ENCODE data around the gene HDGF.

Gene HDGF

DNA sequence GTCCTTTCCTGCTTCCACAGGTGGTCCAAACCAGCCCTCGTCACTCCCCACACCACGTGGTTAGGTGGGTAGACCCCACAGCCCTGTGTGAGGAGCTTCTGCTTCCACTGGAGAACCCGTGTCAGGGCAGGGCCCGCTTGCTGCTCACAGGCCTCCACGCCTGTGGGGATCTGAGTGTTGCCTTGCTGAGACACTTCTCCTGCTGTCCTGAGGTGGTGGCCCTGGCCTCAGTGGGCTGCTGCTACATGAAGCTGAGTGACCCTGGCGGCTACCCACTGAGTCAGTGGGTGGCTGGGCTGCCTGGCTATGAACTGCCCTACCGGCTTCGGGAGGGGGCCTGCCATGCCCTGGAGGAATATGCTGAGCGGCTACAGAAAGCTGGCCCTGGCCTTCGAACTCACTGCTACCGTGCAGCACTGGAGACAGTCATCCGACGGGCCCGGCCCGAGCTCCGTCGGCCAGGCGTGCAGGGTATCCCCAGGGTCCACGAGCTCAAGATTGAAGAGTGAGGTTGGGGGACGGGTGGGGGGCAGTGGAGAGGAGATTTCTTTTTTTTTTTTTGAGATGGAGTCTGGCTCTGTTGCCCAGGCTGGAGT is 17.4 kb downstream of the HDGF start:
- no peak overlapping the region for H3K27ac Mint-ChIP-seq
- H3K36me3 Mint-ChIP-seq (ENCODE audit: low read depth): peaks cover 20% of the 10 kb centered on the region
- no peaks in the 10 kb centered on the region for H3K27me3 Mint-ChIP-seq (ENCODE audit: low read depth)
- no peaks in the 10 kb centered on the region for H3K9me3 Mint-ChIP-seq
- no peak for DNase-seq (ENCODE audit: low spot score)
- H3K4me1 Mint-ChIP-seq (ENCODE audit: low read depth): peaks cover 15% of the 10 kb centered on the region
- no peak overlapping the region for H3K4me3 Mint-ChIP-seq

DNA sequence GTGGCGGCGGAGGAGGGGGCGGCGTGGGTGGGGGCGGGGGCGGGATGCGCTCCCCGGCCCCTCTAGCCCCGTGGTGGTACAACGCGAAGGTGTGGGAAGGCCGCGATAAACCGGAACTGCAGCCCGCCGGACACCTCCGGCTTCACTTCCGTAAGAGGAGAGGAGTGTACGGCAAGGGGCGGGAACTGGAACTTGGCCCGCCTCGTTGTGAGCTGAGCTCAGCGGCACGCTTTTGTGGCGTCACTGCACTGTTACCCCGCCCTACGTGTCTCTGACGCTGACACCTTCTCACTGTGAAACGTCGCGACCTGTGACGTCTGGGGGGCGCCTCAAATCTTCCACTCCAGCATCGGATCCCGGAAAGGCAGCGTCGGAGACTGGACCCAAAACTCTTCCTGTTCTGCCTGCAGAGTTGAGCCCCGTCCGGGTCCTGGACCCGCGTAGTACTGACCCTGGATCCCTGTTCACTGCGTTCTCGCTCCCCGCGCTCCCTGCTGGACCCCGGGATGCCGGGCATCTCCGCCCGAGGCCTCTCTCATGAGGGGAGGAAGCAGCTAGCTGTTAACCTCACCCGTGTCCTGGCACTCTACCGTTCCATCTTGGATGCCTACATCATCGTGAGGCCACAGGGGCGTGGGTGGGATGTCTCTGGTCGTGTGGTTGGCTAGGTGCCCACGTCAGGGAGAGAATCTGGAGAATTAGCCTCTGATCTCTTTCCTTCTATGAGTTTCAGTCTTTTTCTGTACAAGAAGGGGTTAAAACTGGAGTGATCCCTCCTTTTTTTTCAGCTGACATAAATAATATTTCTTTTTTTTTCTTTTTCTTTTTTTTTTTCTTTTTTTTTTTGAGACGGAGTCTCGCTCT is 22.6 kb downstream of the HDGF start, which contains the start of gene ISG20L2:
ISG20L2 (minus strand) TSS at position 168 of the 864 bp plus-strand sequence. CDS start 1,114 bp downstream, outside the sequence.
- Mint-ChIP-seq H3K9me3 (no peaks in the 10 kb centered on the region), H3K27ac (peak within 1 kb of the TSS; percentile 99), H3K4me3 (no peak within 1 kb of the TSS), H3K27me3 (ENCODE audit: low read depth) (no peaks in the 10 kb centered on the region), H3K36me3 (ENCODE audit: low read depth) (peaks cover 18% of the 10 kb centered on the region), H3K4me1 (ENCODE audit: low read depth) (peaks cover 28% of the 10 kb centered on the region)
- DNase-seq (ENCODE audit: low spot score): peak; percentile 97

DNA sequence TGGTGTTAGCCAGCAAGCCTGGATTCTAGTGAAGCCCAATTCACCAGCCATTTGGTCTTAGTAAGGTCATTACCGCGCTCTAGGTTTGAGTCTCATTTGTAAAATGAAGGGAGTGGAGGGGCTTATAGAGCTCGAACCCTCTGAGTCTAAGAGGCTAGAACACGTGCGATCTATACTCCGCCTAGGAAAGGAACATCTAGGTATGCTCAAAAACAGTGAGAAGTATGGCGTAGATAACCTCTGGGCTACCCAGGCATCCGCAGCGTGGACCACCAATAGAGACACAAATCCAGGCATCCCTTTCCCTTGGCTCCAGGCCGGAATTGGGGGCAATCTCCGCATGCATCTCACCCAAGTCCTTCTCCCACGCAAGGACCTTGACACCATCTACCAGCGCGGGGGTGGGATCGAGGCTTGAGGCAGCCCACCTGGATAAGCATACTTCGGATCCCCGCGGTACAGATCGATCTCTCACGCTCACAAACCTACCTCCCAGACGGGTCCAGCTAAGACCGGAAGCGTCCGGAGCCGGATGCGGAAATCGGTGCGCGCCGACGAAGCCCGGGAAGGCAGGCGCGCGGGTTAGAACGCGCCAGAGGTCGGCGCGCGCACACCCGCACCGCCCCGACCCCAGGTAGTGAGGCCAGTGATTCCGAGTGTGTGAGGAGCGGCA is 23.4 kb downstream of the HDGF start, which contains the start of gene METTL25B:
METTL25B (plus strand) TSS at position 544 of the 673 bp plus-strand sequence. CDS start 636 bp downstream, outside the sequence.
- H3K27me3 Mint-ChIP-seq (ENCODE audit: low read depth): no peaks in the 10 kb centered on the region
- peak within 1 kb of the TSS; percentile 99 for H3K27ac Mint-ChIP-seq
- H3K9me3 Mint-ChIP-seq: no peaks in the 10 kb centered on the region
- H3K36me3 Mint-ChIP-seq (ENCODE audit: low read depth): peaks cover 22% of the 10 kb centered on the region
- peaks cover 30% of the 10 kb centered on the region for H3K4me1 Mint-ChIP-seq (ENCODE audit: low read depth)
- DNase-seq (ENCODE audit: low spot score): peak; percentile 86
- no peak within 1 kb of the TSS for H3K4me3 Mint-ChIP-seq

DNA sequence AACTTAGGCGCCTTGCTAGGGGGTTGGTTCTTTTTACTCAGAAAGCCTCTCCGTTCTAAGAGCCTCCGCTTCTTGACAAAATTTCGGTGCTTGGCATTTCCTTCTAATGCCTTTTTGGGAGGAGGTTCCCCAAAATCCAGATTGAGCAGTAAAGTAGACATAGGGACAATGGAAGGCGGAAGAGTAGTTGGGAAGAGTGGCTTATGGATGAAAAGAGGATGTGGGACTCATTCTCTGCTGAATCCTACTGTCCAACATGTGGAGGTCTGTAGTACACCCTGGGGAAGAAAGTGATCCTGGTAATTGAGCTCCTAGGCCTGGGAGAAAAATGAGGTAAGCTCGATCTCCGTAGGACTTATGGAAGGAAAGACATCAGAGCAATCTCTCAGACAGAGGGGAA is 24.0 kb downstream of the HDGF start:
- H3K27ac Mint-ChIP-seq: peak overlapping the region; percentile 99
- H3K36me3 Mint-ChIP-seq (ENCODE audit: low read depth): peaks cover 22% of the 10 kb centered on the region
- DNase-seq (ENCODE audit: low spot score): no peak
- H3K4me3 Mint-ChIP-seq: no peak overlapping the region
- H3K9me3 Mint-ChIP-seq: no peaks in the 10 kb centered on the region
- H3K4me1 Mint-ChIP-seq (ENCODE audit: low read depth): peaks cover 32% of the 10 kb centered on the region
- H3K27me3 Mint-ChIP-seq (ENCODE audit: low read depth): no peaks in the 10 kb centered on the region

DNA sequence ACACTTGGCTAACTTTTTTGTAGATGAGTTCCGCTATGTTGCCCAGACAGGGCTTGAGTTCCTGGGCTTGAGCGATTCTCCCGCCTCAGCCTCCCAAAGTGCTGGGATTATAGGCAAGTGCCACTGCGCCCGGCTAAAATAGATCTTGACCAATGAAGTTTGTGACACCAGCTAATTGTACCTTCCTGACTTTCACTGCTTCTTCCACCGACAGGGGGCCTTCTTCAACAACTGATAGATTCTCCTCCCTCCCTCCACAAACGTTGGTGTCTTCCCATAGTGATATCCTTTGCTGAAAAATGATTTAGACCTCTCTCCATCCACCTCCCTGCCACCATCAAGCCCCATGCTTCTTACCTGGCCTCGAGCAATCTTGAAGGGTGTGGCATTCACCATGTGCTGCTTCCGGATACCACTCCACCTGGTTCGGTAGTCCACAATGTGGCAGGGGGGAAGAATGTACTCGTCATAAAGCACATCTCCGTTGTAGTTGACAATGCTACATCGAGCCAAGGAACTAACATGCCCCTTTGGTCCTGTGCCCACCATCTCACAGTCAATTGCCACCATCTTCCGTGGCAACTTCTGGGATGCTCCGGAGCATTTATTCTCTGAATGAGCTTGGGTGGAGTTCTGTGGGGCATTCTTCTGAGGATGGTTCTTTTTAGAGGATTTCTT is 24.8 kb downstream of the HDGF start:
- DNase-seq (ENCODE audit: low spot score): peak; percentile 53
- peaks cover 24% of the 10 kb centered on the region for H3K36me3 Mint-ChIP-seq (ENCODE audit: low read depth)
- peak overlapping the region; percentile 99 for H3K27ac Mint-ChIP-seq
- peaks cover 31% of the 10 kb centered on the region for H3K4me1 Mint-ChIP-seq (ENCODE audit: low read depth)
- H3K9me3 Mint-ChIP-seq: no peaks in the 10 kb centered on the region
- H3K27me3 Mint-ChIP-seq (ENCODE audit: low read depth): no peaks in the 10 kb centered on the region
- no peak overlapping the region for H3K4me3 Mint-ChIP-seq

- no peak overlapping the region for H3K27ac Mint-ChIP-seq
- H3K27me3 Mint-ChIP-seq (ENCODE audit: low read depth): no peaks in the 10 kb centered on the region
- H3K36me3 Mint-ChIP-seq (ENCODE audit: low read depth): peaks cover 29% of the 10 kb centered on the region
- peak; percentile 78 for DNase-seq (ENCODE audit: low spot score)
- no peaks in the 10 kb centered on the region for H3K9me3 Mint-ChIP-seq
- no peak overlapping the region for H3K4me3 Mint-ChIP-seq
- H3K4me1 Mint-ChIP-seq (ENCODE audit: low read depth): peaks cover 27% of the 10 kb centered on the region
Measured at GRCh38 chr1:156725683-156726280, 25.7 kb downstream of the HDGF start.

DNA sequence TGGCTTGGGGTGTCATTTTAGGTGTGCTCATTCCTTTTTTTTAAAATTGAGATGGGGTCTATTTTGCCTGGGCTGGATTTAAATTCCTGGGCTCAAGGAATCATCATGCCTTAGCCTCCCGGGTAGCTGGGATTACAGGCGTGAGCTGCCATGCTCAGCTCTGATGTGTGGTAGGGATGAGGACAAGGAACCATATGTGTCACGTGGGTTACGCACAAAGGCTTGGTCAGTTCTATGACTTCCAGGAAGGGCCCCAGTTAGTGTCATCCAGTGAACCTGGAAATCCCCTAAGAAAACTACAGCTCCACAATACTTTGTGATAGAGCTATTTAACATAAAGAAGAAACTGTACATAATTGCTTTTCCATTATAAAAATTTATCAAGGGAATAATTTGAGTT is 29.9 kb downstream of the HDGF start:
- peaks cover 39% of the 10 kb centered on the region for H3K36me3 Mint-ChIP-seq (ENCODE audit: low read depth)
- no peak overlapping the region for H3K27ac Mint-ChIP-seq
- H3K4me1 Mint-ChIP-seq (ENCODE audit: low read depth): peaks cover 11% of the 10 kb centered on the region
- no peaks in the 10 kb centered on the region for H3K27me3 Mint-ChIP-seq (ENCODE audit: low read depth)
- no peak for DNase-seq (ENCODE audit: low spot score)
- H3K4me3 Mint-ChIP-seq: no peak overlapping the region
- H3K9me3 Mint-ChIP-seq: no peaks in the 10 kb centered on the region

GRCh38 chr1:156721131-156721530 is 30.3 kb downstream of the HDGF start:
- Mint-ChIP-seq H3K27me3 (ENCODE audit: low read depth) (no peaks in the 10 kb centered on the region), H3K4me1 (ENCODE audit: low read depth) (peaks cover 11% of the 10 kb centered on the region), H3K36me3 (ENCODE audit: low read depth) (peaks cover 39% of the 10 kb centered on the region), H3K4me3 (no peak overlapping the region), H3K9me3 (no peaks in the 10 kb centered on the region), H3K27ac (no peak overlapping the region)
- no peak for DNase-seq (ENCODE audit: low spot score)

- H3K36me3 Mint-ChIP-seq (ENCODE audit: low read depth): peaks cover 22% of the 10 kb centered on the region
- H3K27me3 Mint-ChIP-seq (ENCODE audit: low read depth): no peaks in the 10 kb centered on the region
- no peak overlapping the region for H3K27ac Mint-ChIP-seq
- no peaks in the 10 kb centered on the region for H3K9me3 Mint-ChIP-seq
- DNase-seq (ENCODE audit: low spot score): no peak
- H3K4me1 Mint-ChIP-seq (ENCODE audit: low read depth): no peaks in the 10 kb centered on the region
- no peak overlapping the region for H3K4me3 Mint-ChIP-seq
Measured at GRCh38 chr1:156717351-156717750, 34.1 kb downstream of the HDGF start.

- Mint-ChIP-seq H3K27ac (no peak overlapping the region), H3K27me3 (ENCODE audit: low read depth) (no peaks in the 10 kb centered on the region), H3K4me3 (no peak overlapping the region), H3K9me3 (no peaks in the 10 kb centered on the region), H3K36me3 (ENCODE audit: low read depth) (peaks cover 11% of the 10 kb centered on the region), H3K4me1 (ENCODE audit: low read depth) (no peaks in the 10 kb centered on the region)
- no peak for DNase-seq (ENCODE audit: low spot score)
Measured at GRCh38 chr1:156714830-156715229, 36.6 kb downstream of the HDGF start.

DNA sequence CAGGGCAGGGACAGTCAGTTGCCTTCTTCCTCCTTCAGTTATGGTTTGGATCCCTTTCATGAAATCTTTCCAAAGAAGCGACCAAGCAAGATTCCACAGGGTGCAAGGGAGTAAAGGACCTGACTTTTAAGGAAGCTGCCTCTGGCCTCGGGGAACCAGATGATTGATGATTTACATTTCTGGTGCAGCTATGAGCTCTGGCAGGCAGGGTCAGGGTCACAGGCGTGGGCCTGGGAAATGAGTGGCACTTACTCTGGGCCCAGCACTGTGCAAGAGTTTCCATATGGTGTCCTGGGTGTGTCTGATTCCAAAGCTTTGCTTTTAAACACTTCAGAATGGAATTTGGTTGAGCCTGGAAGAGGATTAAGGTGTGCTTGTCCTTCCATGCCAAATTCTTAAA is 38.8 kb downstream of the HDGF start:
- no peak overlapping the region for H3K4me3 Mint-ChIP-seq
- no peaks in the 10 kb centered on the region for H3K4me1 Mint-ChIP-seq (ENCODE audit: low read depth)
- peaks cover 8% of the 10 kb centered on the region for H3K27me3 Mint-ChIP-seq (ENCODE audit: low read depth)
- H3K9me3 Mint-ChIP-seq: no peaks in the 10 kb centered on the region
- peaks cover 9% of the 10 kb centered on the region for H3K36me3 Mint-ChIP-seq (ENCODE audit: low read depth)
- H3K27ac Mint-ChIP-seq: no peak overlapping the region
- no peak for DNase-seq (ENCODE audit: low spot score)

DNA sequence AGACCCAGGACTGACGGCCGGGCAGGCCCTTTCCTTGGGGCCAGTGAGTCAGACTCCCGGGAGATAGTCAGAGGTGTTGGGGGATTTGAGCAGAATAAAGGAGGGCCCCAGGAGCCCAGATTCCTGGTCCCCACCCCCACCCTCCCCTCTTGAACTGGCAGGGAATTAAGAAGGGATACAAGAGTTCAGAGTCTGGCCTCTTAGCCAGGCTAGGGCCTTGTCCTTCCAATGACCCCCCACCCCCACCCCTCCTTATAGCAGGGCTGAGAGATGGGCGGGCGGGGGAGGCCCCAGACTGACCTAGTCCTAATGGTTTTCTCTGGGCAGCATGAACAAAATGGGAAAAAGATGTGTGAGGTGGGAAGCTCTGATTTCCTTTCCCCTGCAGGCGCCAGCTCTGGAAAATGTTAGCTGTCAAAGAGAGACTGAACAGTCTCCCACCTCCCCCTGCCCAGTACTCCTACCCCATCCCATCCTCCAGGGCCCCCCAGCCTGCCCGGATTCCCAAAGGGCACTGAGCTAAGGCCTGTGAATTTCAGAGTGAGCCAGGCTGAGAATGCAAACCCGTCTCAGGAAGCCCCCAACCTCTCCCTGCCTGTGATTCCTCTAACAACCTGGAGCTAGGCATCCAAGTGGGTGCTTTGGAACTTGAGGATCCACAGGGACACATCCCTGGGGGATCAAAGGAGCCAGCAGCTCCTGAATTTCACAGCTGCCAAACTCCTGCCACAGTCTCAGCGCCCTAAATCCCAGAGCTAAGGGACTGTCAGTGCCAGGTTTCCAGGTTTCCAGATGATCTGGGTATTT is 40.3 kb downstream of the HDGF start:
- Mint-ChIP-seq H3K4me3 (no peak overlapping the region), H3K9me3 (no peaks in the 10 kb centered on the region), H3K27me3 (ENCODE audit: low read depth) (peaks cover 19% of the 10 kb centered on the region), H3K27ac (no peak overlapping the region), H3K4me1 (ENCODE audit: low read depth) (peaks cover 8% of the 10 kb centered on the region), H3K36me3 (ENCODE audit: low read depth) (peaks cover 4% of the 10 kb centered on the region)
- DNase-seq (ENCODE audit: low spot score): no peak
